ENCODE measurements around the gene NEAT1.

The NEAT1 gene

GRCh38 chr11:65478388-65479183 is 56.0 kb downstream of the NEAT1 start:
- 76 to 83% methylated on average over 21 to 29 of the region's 33 CpGs for WGBS, 2 experiments (ENCODE audit: insufficient coverage in 2 of 2)
- Histone ChIP-seq H3K4me1 (ENCODE audit: control insufficient read depth, insufficient read depth, low read length, poor library complexity, severe bottlenecking) (peaks cover 52% of the 10 kb centered on the region), H3K27ac (ENCODE audit: low read depth, low read length, severe bottlenecking) (peak overlapping the region; percentile 72), H3K9me3 (ENCODE audit: control insufficient read depth, low read length) (no peaks in the 10 kb centered on the region), H3K4me3 (ENCODE audit: extremely low read depth, insufficient read depth, low read length, poor library complexity, severe bottlenecking) (no peak overlapping the region), H3K36me3 (ENCODE audit: control insufficient read depth, insufficient read depth, low read length) (no peaks in the 10 kb centered on the region)

GRCh38 chr11:65479184-65480145 is 56.9 kb downstream of the NEAT1 start:
- H3K4me1 ChIP-seq (ENCODE audit: control insufficient read depth, insufficient read depth, low read length, poor library complexity, severe bottlenecking): peaks cover 51% of the 10 kb centered on the region
- H3K36me3 ChIP-seq (ENCODE audit: control insufficient read depth, insufficient read depth, low read length): no peaks in the 10 kb centered on the region
- no peak overlapping the region for H3K4me3 ChIP-seq (ENCODE audit: extremely low read depth, insufficient read depth, low read length, poor library complexity, severe bottlenecking)
- peak overlapping the region; percentile 72 for H3K27ac ChIP-seq (ENCODE audit: low read depth, low read length, severe bottlenecking)
- H3K9me3 ChIP-seq (ENCODE audit: control insufficient read depth, low read length): no peaks in the 10 kb centered on the region
- 65 to 66% methylated on average over 8 to 9 of the region's 11 CpGs for WGBS, 2 experiments (ENCODE audit: insufficient coverage in 2 of 2)

- WGBS, 2 experiments (ENCODE audit: insufficient coverage in 2 of 2): no CpG with 5 or more reads among the region's 2 CpGs
- peak overlapping the region; percentile 93 for H3K27ac ChIP-seq (ENCODE audit: low read depth, low read length, severe bottlenecking)
Observed at GRCh38 chr11:65482306-65482850, 59.8 kb downstream of the NEAT1 start.

GRCh38 chr11:65485920-65486219 is 63.3 kb downstream of the NEAT1 start:
- H3K36me3 ChIP-seq (ENCODE audit: control insufficient read depth, insufficient read depth, low read length): no peaks in the 10 kb centered on the region
- H3K4me1 ChIP-seq (ENCODE audit: control insufficient read depth, insufficient read depth, low read length, poor library complexity, severe bottlenecking): peaks cover 65% of the 10 kb centered on the region
- WGBS, 2 experiments (ENCODE audit: insufficient coverage in 2 of 2): 67 to 70% methylated on average over 4 of the region's 5 CpGs
- no peaks in the 10 kb centered on the region for H3K9me3 ChIP-seq (ENCODE audit: control insufficient read depth, low read length)
- H3K27ac ChIP-seq (ENCODE audit: low read depth, low read length, severe bottlenecking): peak overlapping the region; percentile 75
- no peak overlapping the region for H3K4me3 ChIP-seq (ENCODE audit: extremely low read depth, insufficient read depth, low read length, poor library complexity, severe bottlenecking)

More at GRCh38 chr11:65482306-65482850, 59.8 kb downstream of the NEAT1 start:
- Histone ChIP-seq H3K36me3 (ENCODE audit: control insufficient read depth, insufficient read depth, low read length) (no peaks in the 10 kb centered on the region), H3K4me3 (ENCODE audit: extremely low read depth, insufficient read depth, low read length, poor library complexity, severe bottlenecking) (no peak overlapping the region), H3K9me3 (ENCODE audit: control insufficient read depth, low read length) (no peaks in the 10 kb centered on the region), H3K4me1 (ENCODE audit: control insufficient read depth, insufficient read depth, low read length, poor library complexity, severe bottlenecking) (peaks cover 64% of the 10 kb centered on the region)

GRCh38 chr11:65486570-65487466 is 64.2 kb downstream of the NEAT1 start:
- Histone ChIP-seq H3K4me3 (ENCODE audit: extremely low read depth, insufficient read depth, low read length, poor library complexity, severe bottlenecking) (no peak overlapping the region), H3K36me3 (ENCODE audit: control insufficient read depth, insufficient read depth, low read length) (no peaks in the 10 kb centered on the region), H3K27ac (ENCODE audit: low read depth, low read length, severe bottlenecking) (peak overlapping the region; percentile 96), H3K9me3 (ENCODE audit: control insufficient read depth, low read length) (no peaks in the 10 kb centered on the region), H3K4me1 (ENCODE audit: control insufficient read depth, insufficient read depth, low read length, poor library complexity, severe bottlenecking) (peaks cover 68% of the 10 kb centered on the region)
- 86 to 97% methylated on average over 8 to 9 of the region's 10 CpGs for whole genome bisulfite sequencing, 2 experiments (ENCODE audit: insufficient coverage in 2 of 2)

GRCh38 chr11:65487467-65488272 is 65.1 kb downstream of the NEAT1 start:
- Histone ChIP-seq H3K9me3 (ENCODE audit: control insufficient read depth, low read length) (no peaks in the 10 kb centered on the region), H3K36me3 (ENCODE audit: control insufficient read depth, insufficient read depth, low read length) (no peaks in the 10 kb centered on the region), H3K4me1 (ENCODE audit: control insufficient read depth, insufficient read depth, low read length, poor library complexity, severe bottlenecking) (peaks cover 68% of the 10 kb centered on the region), H3K27ac (ENCODE audit: low read depth, low read length, severe bottlenecking) (peak overlapping the region; percentile 98), H3K4me3 (ENCODE audit: extremely low read depth, insufficient read depth, low read length, poor library complexity, severe bottlenecking) (peak overlapping the region; percentile 25)
- 5 to 6% methylated on average over 16 to 17 of the region's 17 CpGs for WGBS, 2 experiments (ENCODE audit: insufficient coverage in 2 of 2)

GRCh38 chr11:65488273-65489034 is 65.9 kb downstream of the NEAT1 start:
- Histone ChIP-seq H3K36me3 (ENCODE audit: control insufficient read depth, insufficient read depth, low read length) (no peaks in the 10 kb centered on the region), H3K4me3 (ENCODE audit: extremely low read depth, insufficient read depth, low read length, poor library complexity, severe bottlenecking) (peak overlapping the region; percentile 25), H3K27ac (ENCODE audit: low read depth, low read length, severe bottlenecking) (peak overlapping the region; percentile 98), H3K9me3 (ENCODE audit: control insufficient read depth, low read length) (no peaks in the 10 kb centered on the region), H3K4me1 (ENCODE audit: control insufficient read depth, insufficient read depth, low read length, poor library complexity, severe bottlenecking) (peaks cover 72% of the 10 kb centered on the region)
- WGBS, 2 experiments (ENCODE audit: insufficient coverage in 2 of 2): 49 to 62% methylated on average over 7 to 9 of the region's 10 CpGs

GRCh38 chr11:65489035-65489705 is 66.6 kb downstream of the NEAT1 start:
- 11 to 14% methylated on average over 7 to 9 of the region's 10 CpGs for WGBS, 2 experiments (ENCODE audit: insufficient coverage in 2 of 2)
- H3K4me3 ChIP-seq (ENCODE audit: extremely low read depth, insufficient read depth, low read length, poor library complexity, severe bottlenecking): peak overlapping the region; percentile 25
- no peaks in the 10 kb centered on the region for H3K36me3 ChIP-seq (ENCODE audit: control insufficient read depth, insufficient read depth, low read length)
- peaks cover 79% of the 10 kb centered on the region for H3K4me1 ChIP-seq (ENCODE audit: control insufficient read depth, insufficient read depth, low read length, poor library complexity, severe bottlenecking)
- peak overlapping the region; percentile 98 for H3K27ac ChIP-seq (ENCODE audit: low read depth, low read length, severe bottlenecking)
- H3K9me3 ChIP-seq (ENCODE audit: control insufficient read depth, low read length): no peaks in the 10 kb centered on the region
